SK-N-SH treated with all-trans-retinoic acid at 6 μM for 48 hours (cell line): ENCODE results near the gene TBX5.

Experiments used
- ATAC-seq: fragments of 200-7000 bp; cut with Tn5 transposase; 3 replicates; pipeline ENCODE4 v1.9.1; 2020; ENCODE audit warnings: mild to moderate bottlenecking, moderate library complexity
- ARNTL ChIP-seq: fragments of 450-650 bp; formaldehyde crosslinking; IDR thresholded peaks from 2 replicates; pipeline ENCODE4 v1.5.0; 2020; ENCODE audit warnings: low read depth, mild to moderate bottlenecking, moderate library complexity, borderline replicate concordance
- BACH2 ChIP-seq: fragments of 250-450 bp; sonication (Bioruptor Pico); IDR thresholded peaks from 2 replicates; pipeline ENCODE4 v1.9.0; 2021; ENCODE audit warnings: mild to moderate bottlenecking, borderline replicate concordance
- CSDC2 ChIP-seq: fragments of 250-450 bp; sonication (Bioruptor Pico); IDR thresholded peaks from 2 replicates; pipeline ENCODE4 v1.5.0; 2020; ENCODE audit warnings: mild to moderate bottlenecking, moderate library complexity
- CSRNP3 ChIP-seq: fragments of 250-450 bp; sonication (Bioruptor Pico); IDR thresholded peaks from 2 replicates; pipeline ENCODE4 v1.5.1; 2021; ENCODE audit warnings: mild to moderate bottlenecking, moderate library complexity
- GLIS3 ChIP-seq: fragments of 250-450 bp; sonication (Bioruptor Pico); IDR thresholded peaks from 2 replicates; pipeline ENCODE4 v1.5.0; 2020; ENCODE audit warnings: mild to moderate bottlenecking, moderate library complexity
- ISL1 ChIP-seq: fragments of 250-450 bp; sonication (Bioruptor Pico); IDR thresholded peaks from 2 replicates; pipeline ENCODE4 v2.1.2; 2022; ENCODE audit warnings: mild to moderate bottlenecking, moderate library complexity
- PATZ1 ChIP-seq: fragments of 250-450 bp; sonication (Bioruptor Pico); IDR thresholded peaks from 2 replicates; pipeline ENCODE4 v1.8.0; 2020; ENCODE audit warnings: mild to moderate bottlenecking, moderate library complexity, borderline replicate concordance
- POU6F1 ChIP-seq: fragments of 250-450 bp; sonication (Bioruptor Pico); IDR thresholded peaks from 2 replicates; pipeline ENCODE4 v1.8.0; 2021; ENCODE audit warnings: low read depth, mild to moderate bottlenecking, moderate library complexity, borderline replicate concordance
- PPARA ChIP-seq: fragments of 250-450 bp; sonication (Bioruptor Pico); IDR thresholded peaks from 2 replicates; pipeline ENCODE4 v1.5.0; 2020; ENCODE audit warnings: mild to moderate bottlenecking, borderline replicate concordance
- RARB ChIP-seq: fragments of 250-450 bp; sonication (Bioruptor Pico); IDR thresholded peaks from 2 replicates; pipeline ENCODE4 v1.8.0; 2021; ENCODE audit warnings: mild to moderate bottlenecking, moderate library complexity
- TCF4 ChIP-seq: fragments of 250-450 bp; sonication (Bioruptor Pico); IDR thresholded peaks from 2 replicates; pipeline ENCODE4 v1.8.0; 2021; ENCODE audit warnings: mild to moderate bottlenecking, moderate library complexity, borderline replicate concordance
- TOX ChIP-seq: fragments of 250-450 bp; sonication (Bioruptor Pico); IDR thresholded peaks from 2 replicates; pipeline ENCODE4 v1.8.0; 2021; ENCODE audit warnings: mild to moderate bottlenecking, moderate library complexity, borderline replicate concordance
- ZFP3 ChIP-seq: fragments of 250-450 bp; sonication (Bioruptor Pico); IDR thresholded peaks from 2 replicates; pipeline ENCODE4 v1.5.0; 2020; ENCODE audit warnings: mild to moderate bottlenecking, moderate library complexity
- ZFP30 ChIP-seq: fragments of 450-650 bp; formaldehyde crosslinking; IDR thresholded peaks from 2 replicates; pipeline ENCODE4 v1.5.0; 2022; ENCODE audit warnings: mild to moderate bottlenecking, moderate library complexity
- ZNF565 ChIP-seq: fragments of 450-650 bp; formaldehyde crosslinking; conservative IDR thresholded peaks from 2 replicates; pipeline ENCODE4 v1.5.0; 2020; ENCODE audit warnings: low read depth, mild to moderate bottlenecking, moderate library complexity
- ZNF70 ChIP-seq: fragments of 450-650 bp; formaldehyde crosslinking; IDR thresholded peaks from 2 replicates; pipeline ENCODE4 v1.5.0; 2020; ENCODE audit warnings: mild to moderate bottlenecking, moderate library complexity
- ZNF8 ChIP-seq: fragments of 450-650 bp; formaldehyde crosslinking; IDR thresholded peaks from 2 replicates; pipeline ENCODE4 v1.5.0; 2020; ENCODE audit warnings: mild to moderate bottlenecking, moderate library complexity
- TF ChIP-seq, protein P1 (sequence below): fragments of 250-450 bp; sonication (Bioruptor Pico); IDR thresholded peaks from 2 replicates; pipeline ENCODE4 v1.5.0; 2020; ENCODE audit warnings: mild to moderate bottlenecking, moderate library complexity

The TBX5 gene

GRCh38 chr12:114344303-114344663 is 61.7 kb downstream of the TBX5 start:
- no peak for ATAC-seq
- TF ChIP-seq BACH2 (CRISPR knock-in tag), result no peak
- TF ChIP-seq RARB (CRISPR knock-in tag), result no peak
- TF ChIP-seq POU6F1 (CRISPR knock-in tag), result no peak
- TF ChIP-seq TOX, result no peak
- TF ChIP-seq CSRNP3, result no peak
- no peak for TF ChIP-seq PPARA (CRISPR knock-in tag)
- TF ChIP-seq, protein P1, sequence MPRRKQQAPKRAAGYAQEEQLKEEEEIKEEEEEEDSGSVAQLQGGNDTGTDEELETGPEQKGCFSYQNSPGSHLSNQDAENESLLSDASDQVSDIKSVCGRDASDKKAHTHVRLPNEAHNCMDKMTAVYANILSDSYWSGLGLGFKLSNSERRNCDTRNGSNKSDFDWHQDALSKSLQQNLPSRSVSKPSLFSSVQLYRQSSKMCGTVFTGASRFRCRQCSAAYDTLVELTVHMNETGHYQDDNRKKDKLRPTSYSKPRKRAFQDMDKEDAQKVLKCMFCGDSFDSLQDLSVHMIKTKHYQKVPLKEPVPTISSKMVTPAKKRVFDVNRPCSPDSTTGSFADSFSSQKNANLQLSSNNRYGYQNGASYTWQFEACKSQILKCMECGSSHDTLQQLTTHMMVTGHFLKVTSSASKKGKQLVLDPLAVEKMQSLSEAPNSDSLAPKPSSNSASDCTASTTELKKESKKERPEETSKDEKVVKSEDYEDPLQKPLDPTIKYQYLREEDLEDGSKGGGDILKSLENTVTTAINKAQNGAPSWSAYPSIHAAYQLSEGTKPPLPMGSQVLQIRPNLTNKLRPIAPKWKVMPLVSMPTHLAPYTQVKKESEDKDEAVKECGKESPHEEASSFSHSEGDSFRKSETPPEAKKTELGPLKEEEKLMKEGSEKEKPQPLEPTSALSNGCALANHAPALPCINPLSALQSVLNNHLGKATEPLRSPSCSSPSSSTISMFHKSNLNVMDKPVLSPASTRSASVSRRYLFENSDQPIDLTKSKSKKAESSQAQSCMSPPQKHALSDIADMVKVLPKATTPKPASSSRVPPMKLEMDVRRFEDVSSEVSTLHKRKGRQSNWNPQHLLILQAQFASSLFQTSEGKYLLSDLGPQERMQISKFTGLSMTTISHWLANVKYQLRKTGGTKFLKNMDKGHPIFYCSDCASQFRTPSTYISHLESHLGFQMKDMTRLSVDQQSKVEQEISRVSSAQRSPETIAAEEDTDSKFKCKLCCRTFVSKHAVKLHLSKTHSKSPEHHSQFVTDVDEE (CRISPR knock-in tag), result no peak
- TF ChIP-seq ZNF70, result no peak
- no peak for TF ChIP-seq ZFP3 (CRISPR knock-in tag)
- no peak for TF ChIP-seq PATZ1 (CRISPR knock-in tag)
- TF ChIP-seq ARNTL (CRISPR knock-in tag), result no peak
- TF ChIP-seq ZFP30 (CRISPR knock-in tag), result no peak
- no peak for TF ChIP-seq GLIS3
- TF ChIP-seq ZNF565, result no peak

DNA sequence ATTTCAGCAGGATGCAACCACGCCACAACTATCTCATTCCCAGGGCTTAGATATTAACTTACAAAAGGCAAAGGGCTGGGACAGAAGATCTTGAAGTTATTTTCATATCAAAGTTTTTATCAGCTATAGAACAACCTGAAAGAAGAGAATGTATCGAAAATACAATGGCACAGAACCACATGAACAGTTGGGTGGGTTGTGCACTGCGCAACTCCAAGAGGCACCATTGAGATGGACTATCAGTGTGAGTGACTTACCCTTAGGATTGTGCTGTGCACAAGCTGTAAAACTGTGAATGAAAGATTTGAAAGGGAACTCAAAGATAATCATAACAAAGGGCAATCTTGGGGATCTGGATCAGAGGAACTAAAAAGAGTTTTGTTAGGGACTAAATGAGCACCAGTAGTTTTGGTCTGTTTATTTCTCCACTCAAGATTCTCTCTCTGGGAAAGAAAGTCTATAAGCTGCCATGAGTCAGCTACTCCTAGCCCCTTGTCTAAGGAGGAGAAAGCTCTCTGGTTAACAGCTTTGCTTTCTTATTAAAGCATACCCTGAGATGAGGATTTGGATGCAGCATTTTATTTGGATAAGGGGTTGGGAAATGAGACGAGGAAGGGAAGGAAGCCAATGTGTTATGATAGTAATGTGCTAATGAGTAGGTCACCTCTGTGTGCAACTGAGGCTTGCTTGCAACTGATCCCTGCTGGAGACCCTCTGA is 62.2 kb downstream of the TBX5 start:
- no peak for ATAC-seq
- TF ChIP-seq ISL1 (CRISPR knock-in tag), result no peak

DNA sequence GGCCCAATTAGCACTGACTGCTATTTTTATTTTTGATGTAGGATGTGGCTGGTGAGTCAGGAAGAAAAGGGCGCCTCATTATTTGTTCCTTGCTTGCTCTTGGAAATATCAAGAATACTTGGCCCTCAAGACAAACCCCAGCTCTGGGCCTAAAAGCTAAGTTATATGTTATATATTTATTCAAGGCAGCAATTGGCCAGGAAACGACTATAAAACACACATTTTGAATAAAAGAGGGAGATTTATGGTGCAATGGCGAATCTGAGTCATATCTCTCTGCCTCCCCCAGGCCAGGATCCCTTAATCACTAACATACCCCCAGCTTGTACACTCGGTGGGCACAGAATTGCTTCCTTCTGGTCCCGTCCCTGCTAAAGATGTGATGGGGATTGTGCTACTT is 63.3 kb downstream of the TBX5 start:
- TF ChIP-seq ZNF70 (no peak), CSDC2 (CRISPR knock-in tag) (no peak), BACH2 (CRISPR knock-in tag) (no peak), POU6F1 (CRISPR knock-in tag) (no peak), TCF4 (CRISPR knock-in tag) (no peak)
- no peak for ATAC-seq

DNA sequence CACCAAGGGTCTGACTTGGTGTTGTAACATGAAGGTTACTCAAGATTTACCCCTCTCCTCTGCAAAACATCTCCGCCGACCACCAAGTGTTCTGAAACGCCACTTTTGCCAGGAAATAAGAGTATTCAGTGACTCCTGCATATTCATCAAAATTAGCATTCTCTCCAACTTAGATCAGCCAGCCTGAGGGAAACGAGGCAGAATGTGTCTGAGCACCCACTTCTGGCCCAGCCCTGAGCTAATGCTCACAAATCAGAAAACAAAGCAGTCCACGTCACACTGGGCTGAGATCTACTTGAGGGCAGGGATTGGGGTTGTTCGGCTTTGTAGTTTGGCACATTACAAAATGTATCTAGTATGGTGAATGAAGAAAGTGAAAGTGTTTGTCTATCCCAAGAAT is 64.3 kb downstream of the TBX5 start:
- ATAC-seq, result no peak
- TF ChIP-seq ZNF8 (CRISPR knock-in tag), result no peak
- no peak for TF ChIP-seq ZNF565
- no peak for TF ChIP-seq ISL1 (CRISPR knock-in tag)
- no peak for TF ChIP-seq PATZ1 (CRISPR knock-in tag)
